NCI-H2171 (cell line): ENCODE data around the gene TECPR2.
"Not testable (repeated sequence)": the region's sequence is repeated elsewhere in the genome, so short reads cannot be mapped to it uniquely, and the experiment has no call there.

ENCODE experiments used
- DNase-seq: peaks from one replicate; lab custom pipeline; 2025; lab: John Stamatoyannopoulos, UW

Gene TECPR2

DNA sequence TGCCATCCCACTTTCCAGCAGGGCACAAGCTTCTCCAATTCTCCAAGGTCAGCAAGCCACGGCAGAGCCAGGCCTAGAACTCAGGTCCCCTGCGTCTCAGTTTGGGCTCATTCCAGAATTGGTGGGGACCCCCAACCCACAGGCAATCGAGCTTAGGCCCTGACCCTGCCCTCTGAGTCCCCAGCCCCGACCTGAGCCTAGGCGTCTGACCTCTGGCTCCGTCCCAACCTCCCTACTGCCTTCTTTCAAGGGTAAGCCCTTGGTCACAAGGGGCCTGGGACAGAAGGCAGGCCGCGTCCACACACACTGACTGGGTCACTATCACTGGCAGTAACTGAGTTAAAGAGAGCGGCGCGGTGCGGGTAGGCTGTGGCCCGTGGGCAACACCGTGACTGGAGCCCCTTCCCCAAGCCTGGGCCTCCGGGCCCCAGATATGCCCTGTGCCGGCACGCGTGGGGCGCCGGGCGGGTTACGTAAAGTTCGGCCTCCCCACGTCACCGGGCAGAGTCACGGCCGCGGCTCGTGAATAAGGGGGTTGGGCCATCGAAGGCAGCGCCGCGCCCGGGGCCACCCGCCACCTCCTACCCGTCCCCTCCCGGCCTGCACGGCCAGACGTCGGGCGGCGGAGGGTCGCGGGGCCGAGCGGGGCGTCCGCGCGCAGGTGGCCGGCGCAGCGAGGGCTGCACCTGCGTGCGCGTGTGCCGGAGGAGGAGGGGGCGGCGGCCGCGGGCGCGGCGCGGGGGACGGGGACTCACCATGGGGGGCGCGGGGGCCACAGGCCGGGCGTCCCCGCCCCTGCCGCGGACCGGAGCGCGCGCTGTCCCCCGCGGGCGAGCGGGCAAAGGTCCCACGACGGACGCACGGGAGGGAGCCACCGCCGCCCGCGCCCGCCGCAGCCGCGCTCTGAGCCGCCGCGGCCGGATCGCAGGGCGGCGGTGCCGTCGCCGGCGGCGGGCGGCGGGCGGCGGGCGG, 146.3 kb downstream of the TECPR2 start:
- peak; percentile 16 for DNase-seq

- peak; percentile 96 for DNase-seq
Measured at GRCh38 chr14:102509746-102510615, 147.2 kb downstream of the TECPR2 start, which contains the start of gene ANKRD9. Gene ANKRD9, minus strand, starts transcription at chr14:102509776. Its CDS starts 1,887 bp downstream, at chr14:102507889.

- peak; percentile 19 for DNase-seq
Measured at GRCh38 chr14:102510616-102511520, 148.1 kb downstream of the TECPR2 start.

DNA sequence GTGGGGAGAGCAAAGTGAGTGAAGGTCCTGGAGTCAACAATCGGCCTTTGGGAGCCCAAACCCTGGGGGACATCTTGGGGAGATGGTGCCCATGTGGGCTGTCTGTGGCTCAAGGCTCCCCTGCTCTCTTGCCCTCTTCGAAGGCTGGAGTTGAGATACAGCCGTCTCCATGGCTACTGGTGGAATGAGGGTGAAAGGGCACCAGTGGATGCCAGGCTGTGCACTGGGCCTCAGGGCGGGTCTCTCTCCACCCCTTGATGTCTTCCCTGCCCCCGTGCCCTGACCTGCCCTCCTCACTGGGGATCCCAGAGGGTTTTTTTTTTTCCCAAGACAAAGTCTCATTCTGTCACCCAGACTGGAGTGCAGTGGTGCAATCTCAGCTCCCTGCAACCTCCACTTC, 148.8 kb downstream of the TECPR2 start:
- DNase-seq, result no peak

DNA sequence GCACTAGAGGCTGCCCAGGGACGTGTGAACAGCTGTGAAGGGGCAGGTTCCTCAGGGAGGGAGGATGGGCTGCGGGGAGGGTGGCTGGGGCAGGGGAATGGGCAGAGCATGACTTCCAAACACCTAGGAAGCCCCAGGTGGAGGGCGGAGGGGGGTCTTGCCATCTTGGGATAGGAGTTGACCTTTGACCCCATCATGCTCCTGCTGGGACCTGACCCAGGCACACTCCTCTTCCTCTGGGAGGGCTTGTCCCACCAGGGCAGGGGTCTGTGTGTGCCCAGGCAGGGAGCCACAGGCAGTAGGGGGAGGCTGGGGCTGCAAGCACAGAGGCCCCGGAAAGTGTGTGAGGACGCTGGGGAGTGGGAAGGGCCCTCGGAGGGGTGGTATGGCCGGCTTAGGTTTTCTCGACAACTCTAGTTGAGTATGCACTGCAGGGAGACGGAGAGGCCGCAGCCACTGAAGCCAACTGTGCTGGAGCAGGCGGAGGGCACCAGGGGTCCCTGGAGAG, 150.1 kb downstream of the TECPR2 start:
- no peak for DNase-seq

DNA sequence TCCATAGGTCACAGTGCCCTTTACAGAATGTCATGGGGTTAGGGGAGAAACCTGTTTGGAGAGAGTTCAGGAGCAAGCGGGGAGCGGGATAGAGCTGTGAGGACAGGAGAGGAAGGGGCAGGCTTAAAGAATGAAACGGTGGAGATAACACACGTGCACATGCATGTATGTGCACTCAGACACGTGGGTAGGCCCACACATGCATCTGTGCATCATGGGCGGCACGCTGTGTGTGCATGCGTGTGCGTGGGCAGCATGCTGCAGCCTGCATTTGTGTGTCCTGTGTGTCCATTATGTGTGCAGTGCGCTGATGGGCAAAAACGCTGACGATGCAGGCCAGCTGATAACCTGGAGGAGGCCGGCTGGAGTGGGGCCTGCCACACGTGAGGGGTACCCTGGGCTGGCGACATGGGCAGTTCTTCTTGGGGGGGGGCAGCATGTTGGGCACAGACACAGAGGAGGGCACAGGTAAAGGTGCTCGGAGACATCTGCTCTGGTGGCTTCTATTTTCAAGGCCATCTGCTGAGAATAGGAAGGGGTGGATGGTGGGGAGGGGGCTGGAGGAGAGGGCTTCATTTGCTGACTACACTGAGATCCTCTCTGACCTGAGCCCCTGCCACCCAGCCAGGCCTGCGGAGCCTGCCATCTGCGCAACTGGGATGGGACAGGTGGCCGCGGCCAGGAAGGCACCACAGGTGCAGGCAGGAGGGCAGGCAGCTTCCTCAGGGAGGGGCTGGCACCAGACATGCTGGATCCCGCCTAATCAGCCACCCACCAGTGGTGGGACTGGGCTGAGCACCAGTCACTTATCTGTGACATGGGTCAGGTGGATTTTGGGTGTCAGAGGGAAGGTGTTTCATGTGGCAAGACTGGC, 151.4 kb downstream of the TECPR2 start:
- DNase-seq, result peak; percentile 8

- no peak for DNase-seq
Measured at GRCh38 chr14:102514987-102515733, 152.4 kb downstream of the TECPR2 start.

DNA sequence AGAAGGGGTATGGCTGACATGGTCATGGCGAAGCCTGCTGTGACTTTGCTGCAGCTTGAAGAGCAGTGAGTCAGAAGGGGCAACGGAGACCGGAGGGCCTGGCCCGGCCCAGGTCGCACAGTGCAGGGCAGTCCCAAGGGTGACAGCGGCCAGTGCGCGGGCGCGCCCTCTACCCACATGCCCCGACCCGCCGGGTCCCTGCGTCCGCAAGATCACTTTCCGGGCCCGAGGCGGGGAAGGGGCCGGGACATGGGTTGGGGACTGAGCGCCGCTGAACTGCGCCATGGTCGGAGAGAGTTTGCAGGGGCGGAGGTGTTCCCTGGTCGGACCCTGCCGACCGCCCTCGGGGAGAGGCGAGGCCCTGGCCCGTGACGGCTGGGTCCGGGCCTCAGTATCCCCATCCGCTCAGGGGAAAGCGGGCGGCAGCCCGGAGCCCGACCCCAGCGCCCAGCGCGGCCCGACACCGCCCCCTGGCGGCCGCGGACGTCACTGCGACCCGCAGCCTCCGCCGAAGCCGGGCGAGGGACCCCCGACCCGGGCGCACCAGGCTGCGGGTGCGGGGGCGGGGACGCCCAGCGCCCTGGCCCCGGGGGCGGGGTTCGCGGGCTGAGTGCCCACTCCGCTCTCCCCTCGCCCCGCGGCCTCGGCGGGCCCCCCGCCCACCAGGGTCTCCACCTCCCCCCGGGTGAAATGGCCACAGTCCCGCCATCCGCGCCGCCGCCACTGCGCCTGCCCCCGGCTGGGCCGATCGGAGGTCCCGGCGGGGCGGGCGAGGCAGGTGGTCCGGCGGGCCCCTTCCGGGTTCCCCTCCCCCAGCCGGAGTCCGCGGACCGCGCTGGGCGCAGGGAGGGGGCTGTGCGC, 154.0 kb downstream of the TECPR2 start:
- DNase-seq, result peak; percentile 45

DNA sequence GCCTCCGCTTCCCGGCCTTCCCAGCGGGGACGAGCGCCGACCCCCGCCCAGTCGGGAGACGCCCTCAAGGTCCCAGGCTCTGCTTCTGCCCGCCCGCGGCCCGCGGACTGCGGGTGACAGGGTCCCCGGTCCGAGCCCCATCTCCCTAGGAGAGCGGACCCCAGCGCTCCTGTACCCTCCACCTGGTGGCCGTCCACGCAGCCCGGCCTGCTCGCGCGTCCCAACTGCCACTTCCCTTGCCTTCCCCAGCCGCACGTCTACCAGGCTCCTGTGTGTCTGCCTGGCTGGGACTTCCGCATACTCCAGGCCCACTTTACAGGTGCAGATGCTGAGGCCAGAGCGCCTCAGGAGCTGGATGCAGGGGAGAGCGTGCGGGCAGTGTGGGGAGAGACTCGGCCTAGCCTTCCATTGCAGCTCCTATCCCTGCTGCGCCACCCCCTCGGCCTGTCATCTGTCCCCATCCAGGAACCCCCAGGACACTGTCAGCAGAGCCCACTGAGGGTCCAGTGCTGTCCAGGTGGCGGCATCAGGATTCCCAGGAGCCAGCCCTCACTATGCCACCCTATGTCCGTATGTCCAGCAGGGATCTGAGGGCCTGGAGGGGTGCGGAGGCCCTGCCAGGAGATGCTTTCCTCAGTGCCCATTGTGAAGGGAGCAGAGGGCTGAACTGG, 154.8 kb downstream of the TECPR2 start:
- no peak for DNase-seq

- DNase-seq, result no peak
Measured at GRCh38 chr14:102518063-102518648, 155.4 kb downstream of the TECPR2 start.

GRCh38 chr14:102519709-102520108, 157.0 kb downstream of the TECPR2 start:
- not testable (repeated sequence) for DNase-seq

DNA sequence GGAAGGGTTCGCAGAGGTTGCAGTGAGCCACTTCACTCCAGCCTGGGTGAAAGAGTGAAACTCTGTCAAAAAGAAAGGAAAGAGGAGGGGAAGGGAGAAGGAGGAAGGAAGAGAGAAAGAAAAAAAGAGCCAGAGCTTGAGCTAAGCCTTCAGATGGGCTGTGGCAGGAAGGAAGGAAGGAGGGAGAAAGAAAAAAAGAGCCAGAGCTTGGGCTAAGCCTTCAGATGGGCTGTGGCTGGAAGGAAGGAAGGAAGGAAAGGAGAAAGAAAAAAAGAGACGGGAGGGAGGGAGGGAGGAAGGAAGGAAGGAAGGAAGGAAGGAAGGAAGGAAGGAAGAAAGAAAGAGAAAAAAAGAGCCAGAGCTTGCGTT, 160.4 kb downstream of the TECPR2 start:
- DNase-seq, result no peak

DNA sequence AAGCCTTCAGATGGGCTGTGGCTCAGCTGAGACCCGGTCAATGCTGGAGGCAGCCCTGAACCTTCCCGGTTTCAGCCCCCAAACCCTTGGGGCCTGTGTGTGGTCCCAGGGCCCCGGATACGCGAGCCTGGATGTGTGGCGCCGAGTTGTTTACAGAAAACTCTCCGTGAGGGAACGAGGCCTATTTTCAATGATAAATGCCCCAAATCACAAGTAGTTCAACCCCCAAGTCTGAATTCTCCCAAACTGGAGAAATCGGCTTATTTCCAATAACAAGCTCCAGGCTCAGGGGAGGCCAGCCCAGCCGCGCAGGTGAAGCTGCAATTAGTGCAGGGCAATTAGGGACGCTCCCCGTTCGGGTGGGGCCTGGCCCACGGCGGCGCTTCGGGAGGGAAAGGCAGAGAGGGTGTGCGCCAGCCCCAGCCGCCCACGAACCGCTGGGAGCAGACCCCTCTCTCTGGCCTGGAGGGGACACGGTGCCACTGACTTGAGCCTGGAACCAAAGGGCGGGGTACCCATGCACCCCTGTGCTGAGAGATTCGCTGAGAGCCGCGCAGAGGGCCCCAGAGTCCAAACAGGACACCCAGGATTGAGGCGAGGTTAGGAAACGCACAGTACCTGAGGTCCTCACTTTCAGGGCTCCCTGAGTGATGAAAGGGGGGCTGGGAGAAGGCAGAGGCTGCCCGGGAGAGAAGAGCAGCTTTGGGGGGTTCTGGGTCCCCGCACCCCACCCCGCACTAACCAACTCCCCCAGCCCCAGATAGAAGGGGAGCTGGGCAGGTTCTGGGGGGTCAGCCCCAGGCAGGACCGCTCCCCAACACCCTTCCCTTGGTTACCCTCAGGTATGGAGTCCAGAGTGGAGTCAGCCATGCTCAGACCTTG, 161.1 kb downstream of the TECPR2 start:
- DNase-seq, result peak; percentile 16

- DNase-seq, result peak; percentile 99
Measured at GRCh38 chr14:102524451-102525218, 161.9 kb downstream of the TECPR2 start.

- peak; percentile 38 for DNase-seq
Measured at GRCh38 chr14:102525219-102525928, 162.6 kb downstream of the TECPR2 start.
